Spleen (tissue), 11 donors: ENCODE measurements around the gene SUMO3. TPM values are rescaled to one million over a fixed set of nuclear protein-coding genes. Genes with fewer than 3 reads are reported as not detected.

Experiments used
- DNase-seq: peaks from one replicate; pipeline ENCODE4 v3.0.0-alpha.2; 2020
- H3K27ac ChIP-seq, 8 donors: fragments of 200-600 bp; sonication (generic) in 7 of 8; 1 replicate in 4 of 8; 2 replicates in 4 of 8; pipeline versions ENCODE4 v1.5.0 to v1.8.0; 2016 to 2021; ENCODE audit warnings: inconsistent platforms in 4 of 8, mild to moderate bottlenecking in 4 of 8, moderate library complexity in 1 of 8
- H3K27me3 ChIP-seq, 7 donors: fragments of 200-600 bp; sonication (generic) in 6 of 7; replicated peaks in 1 of 7; 1 replicate in 4 of 7; 2 replicates in 3 of 7; pipeline versions ENCODE4 v1.5.0 to v1.8.0; 2016 to 2021; ENCODE audit warnings: inconsistent platforms in 3 of 7, mild to moderate bottlenecking in 1 of 7
- H3K36me3 ChIP-seq, 6 donors: fragments of 200-600 bp; sonication (generic) in 5 of 6; 1 replicate in 4 of 6; 2 replicates in 2 of 6; pipeline versions ENCODE4 v1.5.0 to v1.8.0; 2016 to 2021; ENCODE audit warnings: inconsistent platforms in 2 of 6
- H3K4me1 ChIP-seq, 6 donors: fragments of 200-600 bp; sonication (generic) in 5 of 6; 1 replicate in 3 of 6; 2 replicates in 3 of 6; pipeline versions ENCODE4 v1.5.0 to v1.8.0; 2016 to 2021; ENCODE audit warnings: inconsistent platforms in 3 of 6
- H3K4me3 ChIP-seq, 8 donors: fragments of 200-600 bp; sonication (generic) in 7 of 8; 1 replicate in 4 of 8; 2 replicates in 4 of 8; pipeline versions ENCODE4 v1.5.0 to v1.8.0; 2016 to 2021; ENCODE audit warnings: inconsistent platforms in 4 of 8, mild to moderate bottlenecking in 4 of 8, moderate library complexity in 2 of 8
- H3K9me3 ChIP-seq, 8 donors: fragments of 200-600 bp; sonication (generic) in 7 of 8; 1 replicate in 4 of 8; 2 replicates in 4 of 8; pipeline versions ENCODE4 v1.5.0 to v1.8.0; 2016 to 2021; ENCODE audit warnings: inconsistent platforms in 4 of 8
- POLR2A ChIP-seq, 3 donors: fragments of 450-650 bp; IDR thresholded peaks; one replicate each; pipeline ENCODE4 v1.5.1; 2017; ENCODE audit warnings: antibody characterized with exemption in 3 of 3, mild to moderate bottlenecking in 1 of 3
- POLR2AphosphoS5 ChIP-seq, 3 donors: sonication (generic); formaldehyde crosslinking; IDR thresholded peaks; one replicate each; pipeline ENCODE4 v1.5.1; 2017; ENCODE audit warnings: antibody characterized with exemption in 3 of 3
- WGBS, 5 donors: extraction: QIAGEN DNeasy Blood & Tissue Kit in 3 of 5; methylation state at CpG; one replicate each; pipeline versions ENCODE4 v1.1.5 to v1.1.7; 2013 to 2018; 5-methylcytosine and 5-hydroxymethylcytosine counted together
- intact Hi-C: fragments of 100-400 bp; cut with DNase I; formaldehyde crosslinking; loops from one replicate; pipeline ENCODE4 v1.15.0; 2023; ENCODE audit warnings: low total_unique reads
- polyA plus RNA-seq, 3 donors: library from polyadenylated mRNA; stranded (reverse); fragments of 200-250 nt; gene quantifications; one replicate each; pipeline ENCODE4 v1.2.1, GENCODE V29; 2013
- total RNA-seq, 7 donors: library from RNA; depleted of rRNA in 3 of 7; stranded (reverse); fragments of >200 nt in 3 of 7; fragmentation: NEBNext Ultra II Directional in 4 of 7; extraction: Animal tissue kit (Norgen Biotek cat#: 25700) in 4 of 7; gene quantifications; one replicate each; pipeline versions ENCODE4 v1.1.0 to v1.2.1, GENCODE V29; 2016 to 2021
- TF ChIP-seq, protein P1 (sequence below), 11 experiments: fragments of 200-600 bp in 7 of 11; fragments of 450-650 bp in 4 of 11; sonication (generic) in 4 of 11; IDR thresholded peaks in 8 of 11; conservative IDR thresholded peaks in 3 of 11; 1 replicate in 7 of 11; 2 replicates in 4 of 11; pipeline versions ENCODE4 v1.4.0 to v1.8.0; 2016 to 2021; ENCODE audit warnings: antibody characterized with exemption in 11 of 11, inconsistent platforms in 4 of 11, mild to moderate bottlenecking in 1 of 11
- donor health status: healthy with polysubstance abuse.
- donor health status: DM: no; HTN: no; CAD: no; lungs with moderate emphysema.
- donor health status: DM: no; HTN: no; CAD: no.
- donor health status: Bipolar disorder and iron deficiency.
- donor health status: healthy.
- donor health status: DM: no; HTN: no; CAD: no.
- donor health status: DM: yes; HTN: yes; CAD: no.

The SUMO3 gene
- total and polyA plus RNA-seq, 10 donors, result 38.2 to 101 (median 68.4) TPM

- peaks cover 0 to 59% (median 41%) of the 10 kb centered on the region in 6 donors for H3K36me3 ChIP-seq
- intact Hi-C loops, result no loop called here
- peaks cover 49 to 93% (median 67%) of the 10 kb centered on the region in 6 donors for H3K4me1 ChIP-seq
- peak overlapping the region in 1 of 8 donors; percentile 22 for H3K4me3 ChIP-seq
- WGBS, 5 donors, result 39 to 71% (median 49%) methylated on average over 7 to 12 of the region's 12 CpGs
- peak overlapping the region in 6 of 8 donors; percentile 10 to 66 (median 44) for H3K27ac ChIP-seq
- no peak for TF ChIP-seq POLR2A (IDR thresholded peaks at IDR 0.05)
- peak in 1 of 3 donors; percentile 53 for TF ChIP-seq POLR2AphosphoS5 (IDR thresholded peaks at IDR 0.05)
- peak; percentile 84 for DNase-seq
- H3K27me3 ChIP-seq, result no peaks in the 10 kb centered on the region
- no peaks in the 10 kb centered on the region for H3K9me3 ChIP-seq
Observed at GRCh38 chr21:44865561-44866280, 47.9 kb upstream of the SUMO3 start.

DNA sequence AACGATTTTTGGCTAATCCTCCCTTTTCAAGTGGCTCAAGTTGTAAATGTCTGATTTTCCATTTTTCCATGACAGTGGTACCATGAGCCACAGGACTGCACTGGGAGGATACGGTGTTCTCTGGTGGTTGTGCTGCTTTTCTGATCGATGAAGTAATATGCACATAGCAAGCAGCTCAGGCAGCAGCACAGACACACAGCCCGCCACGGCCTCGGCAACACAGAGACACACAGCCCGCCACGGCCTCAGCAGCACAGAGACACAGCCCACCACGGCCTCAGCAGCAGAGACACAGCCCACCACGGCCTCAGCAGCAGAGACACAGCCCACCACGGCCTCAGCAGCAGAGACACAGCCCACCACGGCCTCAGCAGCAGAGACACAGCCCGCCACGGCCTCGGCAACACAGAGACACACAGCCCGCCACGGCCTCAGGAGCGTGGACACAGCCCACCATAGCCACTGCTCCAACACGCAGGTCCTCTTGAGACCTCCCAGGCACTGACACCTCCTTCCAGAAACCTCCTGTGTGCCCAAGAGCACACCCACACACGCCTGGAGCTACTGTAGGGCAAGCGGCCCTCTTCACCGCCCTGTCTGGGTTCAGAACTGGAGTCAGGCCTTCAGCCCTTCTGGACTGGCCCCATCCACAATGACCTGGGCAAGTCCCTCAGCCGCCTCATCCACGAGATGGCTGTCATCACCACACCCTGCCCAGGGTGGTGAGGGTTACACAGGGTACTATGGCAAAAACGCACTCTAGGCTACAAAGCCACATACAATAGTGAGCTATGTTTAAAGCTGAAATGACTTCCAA lies 45.2 kb upstream of the SUMO3 start:
- peak; percentile 63 for DNase-seq
- TF ChIP-seq POLR2AphosphoS5 (IDR thresholded peaks at IDR 0.05) (peak in 1 of 3 donors; percentile 19), POLR2A (IDR thresholded peaks at IDR 0.05) (no peak)
- no peaks in the 10 kb centered on the region for H3K9me3 ChIP-seq
- H3K27ac ChIP-seq, result no peak overlapping the region
- H3K4me1 ChIP-seq, result peaks cover 24 to 88% (median 49%) of the 10 kb centered on the region in 6 donors
- H3K27me3 ChIP-seq, result no peaks in the 10 kb centered on the region
- intact Hi-C loops, result no loop called here
- no peak overlapping the region for H3K4me3 ChIP-seq
- H3K36me3 ChIP-seq, result peaks cover 0 to 86% (median 64%) of the 10 kb centered on the region in 6 donors
- WGBS, 5 donors, result 82 to 90% (median 87%) methylated on average over 16 to 25 of the region's 25 CpGs

- Histone ChIP-seq H3K4me3 (no peak overlapping the region), H3K36me3 (peaks cover 0 to 100% (median 88%) of the 10 kb centered on the region in 6 donors), H3K9me3 (no peaks in the 10 kb centered on the region), H3K4me1 (peaks cover 0 to 90% (median 29%) of the 10 kb centered on the region in 6 donors), H3K27ac (no peak overlapping the region), H3K27me3 (no peaks in the 10 kb centered on the region)
- WGBS, 5 donors, result 81 to 90% (median 85%) methylated on average over 10 of the region's 10 CpGs
- intact Hi-C loops, result no loop called here
- no peak for TF ChIP-seq POLR2AphosphoS5 (IDR thresholded peaks at IDR 0.05)
- TF ChIP-seq, protein P1, sequence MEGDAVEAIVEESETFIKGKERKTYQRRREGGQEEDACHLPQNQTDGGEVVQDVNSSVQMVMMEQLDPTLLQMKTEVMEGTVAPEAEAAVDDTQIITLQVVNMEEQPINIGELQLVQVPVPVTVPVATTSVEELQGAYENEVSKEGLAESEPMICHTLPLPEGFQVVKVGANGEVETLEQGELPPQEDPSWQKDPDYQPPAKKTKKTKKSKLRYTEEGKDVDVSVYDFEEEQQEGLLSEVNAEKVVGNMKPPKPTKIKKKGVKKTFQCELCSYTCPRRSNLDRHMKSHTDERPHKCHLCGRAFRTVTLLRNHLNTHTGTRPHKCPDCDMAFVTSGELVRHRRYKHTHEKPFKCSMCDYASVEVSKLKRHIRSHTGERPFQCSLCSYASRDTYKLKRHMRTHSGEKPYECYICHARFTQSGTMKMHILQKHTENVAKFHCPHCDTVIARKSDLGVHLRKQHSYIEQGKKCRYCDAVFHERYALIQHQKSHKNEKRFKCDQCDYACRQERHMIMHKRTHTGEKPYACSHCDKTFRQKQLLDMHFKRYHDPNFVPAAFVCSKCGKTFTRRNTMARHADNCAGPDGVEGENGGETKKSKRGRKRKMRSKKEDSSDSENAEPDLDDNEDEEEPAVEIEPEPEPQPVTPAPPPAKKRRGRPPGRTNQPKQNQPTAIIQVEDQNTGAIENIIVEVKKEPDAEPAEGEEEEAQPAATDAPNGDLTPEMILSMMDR (IDR thresholded peaks at IDR 0.05 in 8 of 11, conservative IDR thresholded peaks at IDR 0.05 in 3 of 11), result no peak
- no peak for DNase-seq
Observed at GRCh38 chr21:44858791-44859190, 40.9 kb upstream of the SUMO3 start.

DNA sequence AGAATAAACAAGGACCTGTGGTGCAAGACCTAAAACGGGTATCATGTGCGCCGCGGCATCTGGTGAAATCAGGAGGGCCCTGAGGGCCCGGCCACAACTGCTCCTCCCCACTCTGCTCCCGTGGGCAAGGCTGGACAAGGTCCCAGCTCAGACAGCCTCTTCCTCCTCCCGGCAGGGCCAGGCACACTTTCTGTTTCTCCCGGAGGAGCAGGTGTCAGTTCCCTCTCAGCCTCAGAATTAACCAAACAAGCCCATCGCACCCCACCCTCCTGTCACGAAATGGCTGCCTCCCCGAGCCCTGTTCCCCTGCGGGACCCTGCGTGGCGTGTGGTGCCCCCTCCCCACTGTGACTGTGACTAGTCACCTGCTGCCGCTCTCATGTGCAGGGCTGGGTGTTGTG lies 40.4 kb upstream of the SUMO3 start:
- Histone ChIP-seq H3K4me1 (peaks cover 0 to 89% (median 31%) of the 10 kb centered on the region in 6 donors), H3K4me3 (no peak overlapping the region), H3K27ac (no peak overlapping the region), H3K36me3 (peaks cover 0 to 100% (median 87%) of the 10 kb centered on the region in 6 donors), H3K27me3 (no peaks in the 10 kb centered on the region), H3K9me3 (no peaks in the 10 kb centered on the region)
- TF ChIP-seq POLR2A (IDR thresholded peaks at IDR 0.05), result no peak
- TF ChIP-seq, protein P1 (IDR thresholded peaks at IDR 0.05 in 8 of 11, conservative IDR thresholded peaks at IDR 0.05 in 3 of 11), result no peak
- TF ChIP-seq POLR2AphosphoS5 (IDR thresholded peaks at IDR 0.05), result no peak
- 75 to 91% (median 86%) methylated on average over 15 of the region's 15 CpGs for WGBS, 5 donors
- intact Hi-C loops, result no loop called here
- DNase-seq, result peak; percentile 48
